Activated B cell treated with CpG ODN at 0.5 μM for 24 hours (primary cell): ENCODE data around the gene CACNG4. TPM values are rescaled to one million over a fixed set of nuclear protein-coding genes. Genes with fewer than 3 reads are reported as not detected.

ENCODE experiments used
- ATAC-seq: fragments of 200-7000 bp; cut with Tn5 transposase; one replicate; pipeline ENCODE4 v1.10.0; 2021; ENCODE audit warnings: low read depth, mild to moderate bottlenecking, moderate library complexity
- CTCF ChIA-PET: fragments of 350-600 bp; sonication (Branson Sonifier 250); formaldehyde crosslinking; loops from one replicate; lab custom pipeline; 2021; ENCODE audit warnings: antibody characterized with exemption; lab: Charles Lee
- POLR2A ChIA-PET: fragments of 350-600 bp; sonication (Branson Sonifier 250); formaldehyde crosslinking; loops from one replicate; lab custom pipeline; 2021; ENCODE audit warnings: antibody characterized with exemption; lab: Charles Lee
- DNase-seq: peaks from one replicate; pipeline ENCODE4 v3.0.0; 2022
- H3K27ac Mint-ChIP-seq: one replicate; pipeline ENCODE4 v1.8.0; 2020; ENCODE audit warnings: mixed read lengths
- H3K27me3 Mint-ChIP-seq: one replicate; pipeline ENCODE4 v1.8.0; 2021; ENCODE audit warnings: mixed read lengths
- H3K36me3 Mint-ChIP-seq: one replicate; pipeline ENCODE4 v1.8.0; 2021; ENCODE audit warnings: low read depth, mixed read lengths
- H3K4me1 Mint-ChIP-seq: one replicate; pipeline ENCODE4 v1.8.0; 2021; ENCODE audit warnings: mixed read lengths
- H3K4me3 Mint-ChIP-seq: one replicate; pipeline ENCODE4 v1.8.0; 2020; ENCODE audit warnings: mild to moderate bottlenecking, mixed read lengths
- H3K9me3 Mint-ChIP-seq: one replicate; pipeline ENCODE4 v1.8.0; 2020; ENCODE audit warnings: mixed read lengths
- CTCF ChIP-seq: fragments of 200-600 bp; IDR thresholded peaks from one replicate; pipeline ENCODE4 v1.8.0; 2022; ENCODE audit warnings: antibody characterized with exemption, mild to moderate bottlenecking
- intact Hi-C: fragments of 100-400 bp; cut with micrococcal nuclease; formaldehyde crosslinking; loops from one replicate; pipeline ENCODE4 v1.15.1; 2024
- total RNA-seq: library from RNA; stranded (reverse); gene quantifications from 2 replicates; pipeline ENCODE4 v1.2.3, GENCODE V29; 2022

The CACNG4 gene
- total RNA-seq, 1 donor from 2014 or later, result not detected

GRCh38 chr17:67051155-67051538 is 86.6 kb downstream of the CACNG4 start:
- no peaks in the 10 kb centered on the region for H3K4me1 Mint-ChIP-seq
- ChIA-PET POLR2A (no interaction called here), CTCF (no interaction called here)
- peaks cover 23% of the 10 kb centered on the region for H3K9me3 Mint-ChIP-seq
- intact Hi-C loops, result no loop called here
- no peak for ATAC-seq
- DNase-seq, result no peak
- H3K27ac Mint-ChIP-seq, result no peak overlapping the region
- no peak for TF ChIP-seq CTCF
- H3K4me3 Mint-ChIP-seq, result no peak overlapping the region
- H3K36me3 Mint-ChIP-seq, result peaks cover 5% of the 10 kb centered on the region
- no peaks in the 10 kb centered on the region for H3K27me3 Mint-ChIP-seq

GRCh38 chr17:67051837-67052236 is 87.3 kb downstream of the CACNG4 start:
- ChIA-PET POLR2A (no interaction called here), CTCF (no interaction called here)
- ATAC-seq (no peak), DNase-seq (no peak)
- TF ChIP-seq CTCF, result no peak
- peaks cover 5% of the 10 kb centered on the region for H3K36me3 Mint-ChIP-seq
- no peaks in the 10 kb centered on the region for H3K27me3 Mint-ChIP-seq
- H3K27ac Mint-ChIP-seq, result no peak overlapping the region
- intact Hi-C loops, result no loop called here
- no peak overlapping the region for H3K4me3 Mint-ChIP-seq
- peaks cover 2% of the 10 kb centered on the region for H3K4me1 Mint-ChIP-seq
- H3K9me3 Mint-ChIP-seq, result peaks cover 22% of the 10 kb centered on the region

- peaks cover 12% of the 10 kb centered on the region for H3K9me3 Mint-ChIP-seq
- TF ChIP-seq CTCF, result no peak
- CTCF ChIA-PET, result no interaction called here
- POLR2A ChIA-PET, result no interaction called here
- peaks cover 5% of the 10 kb centered on the region for H3K36me3 Mint-ChIP-seq
- peaks cover 2% of the 10 kb centered on the region for H3K4me1 Mint-ChIP-seq
- ATAC-seq, result no peak
- no peak overlapping the region for H3K4me3 Mint-ChIP-seq
- no peak for DNase-seq
- H3K27ac Mint-ChIP-seq, result no peak overlapping the region
- no peaks in the 10 kb centered on the region for H3K27me3 Mint-ChIP-seq
- intact Hi-C loops, result no loop called here
Observed at GRCh38 chr17:67052720-67053437, 88.4 kb downstream of the CACNG4 start.

GRCh38 chr17:67053438-67054000 is 89.0 kb downstream of the CACNG4 start:
- CTCF ChIA-PET, result no interaction called here
- Mint-ChIP-seq H3K4me3 (no peak overlapping the region), H3K4me1 (peaks cover 2% of the 10 kb centered on the region), H3K27me3 (no peaks in the 10 kb centered on the region), H3K27ac (no peak overlapping the region), H3K36me3 (peaks cover 5% of the 10 kb centered on the region), H3K9me3 (peaks cover 8% of the 10 kb centered on the region)
- no peak for DNase-seq
- intact Hi-C loops, result no loop called here
- TF ChIP-seq CTCF, result no peak
- POLR2A ChIA-PET, result no interaction called here
- no peak for ATAC-seq

- no peak for ATAC-seq
- intact Hi-C loops, result no loop called here
- H3K9me3 Mint-ChIP-seq, result peaks cover 2% of the 10 kb centered on the region
- ChIA-PET CTCF (no interaction called here), POLR2A (no interaction called here)
- H3K4me3 Mint-ChIP-seq, result no peak overlapping the region
- no peak overlapping the region for H3K27ac Mint-ChIP-seq
- no peak for DNase-seq
- peaks cover 2% of the 10 kb centered on the region for H3K4me1 Mint-ChIP-seq
- H3K36me3 Mint-ChIP-seq, result no peaks in the 10 kb centered on the region
- TF ChIP-seq CTCF, result no peak
- no peaks in the 10 kb centered on the region for H3K27me3 Mint-ChIP-seq
Observed at GRCh38 chr17:67054011-67054591, 89.6 kb downstream of the CACNG4 start.
